ENCODE data around the gene TBC1D30.
A peak's percentile ranks its signal among the peaks of the same experiment; 100 is the strongest.
"Not testable (repeated sequence)": the region's sequence is repeated elsewhere in the genome, so short reads cannot be mapped to it uniquely, and the experiment has no call there.

TBC1D30 gene, protein sequence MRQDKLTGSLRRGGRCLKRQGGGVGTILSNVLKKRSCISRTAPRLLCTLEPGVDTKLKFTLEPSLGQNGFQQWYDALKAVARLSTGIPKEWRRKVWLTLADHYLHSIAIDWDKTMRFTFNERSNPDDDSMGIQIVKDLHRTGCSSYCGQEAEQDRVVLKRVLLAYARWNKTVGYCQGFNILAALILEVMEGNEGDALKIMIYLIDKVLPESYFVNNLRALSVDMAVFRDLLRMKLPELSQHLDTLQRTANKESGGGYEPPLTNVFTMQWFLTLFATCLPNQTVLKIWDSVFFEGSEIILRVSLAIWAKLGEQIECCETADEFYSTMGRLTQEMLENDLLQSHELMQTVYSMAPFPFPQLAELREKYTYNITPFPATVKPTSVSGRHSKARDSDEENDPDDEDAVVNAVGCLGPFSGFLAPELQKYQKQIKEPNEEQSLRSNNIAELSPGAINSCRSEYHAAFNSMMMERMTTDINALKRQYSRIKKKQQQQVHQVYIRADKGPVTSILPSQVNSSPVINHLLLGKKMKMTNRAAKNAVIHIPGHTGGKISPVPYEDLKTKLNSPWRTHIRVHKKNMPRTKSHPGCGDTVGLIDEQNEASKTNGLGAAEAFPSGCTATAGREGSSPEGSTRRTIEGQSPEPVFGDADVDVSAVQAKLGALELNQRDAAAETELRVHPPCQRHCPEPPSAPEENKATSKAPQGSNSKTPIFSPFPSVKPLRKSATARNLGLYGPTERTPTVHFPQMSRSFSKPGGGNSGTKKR

DNA sequence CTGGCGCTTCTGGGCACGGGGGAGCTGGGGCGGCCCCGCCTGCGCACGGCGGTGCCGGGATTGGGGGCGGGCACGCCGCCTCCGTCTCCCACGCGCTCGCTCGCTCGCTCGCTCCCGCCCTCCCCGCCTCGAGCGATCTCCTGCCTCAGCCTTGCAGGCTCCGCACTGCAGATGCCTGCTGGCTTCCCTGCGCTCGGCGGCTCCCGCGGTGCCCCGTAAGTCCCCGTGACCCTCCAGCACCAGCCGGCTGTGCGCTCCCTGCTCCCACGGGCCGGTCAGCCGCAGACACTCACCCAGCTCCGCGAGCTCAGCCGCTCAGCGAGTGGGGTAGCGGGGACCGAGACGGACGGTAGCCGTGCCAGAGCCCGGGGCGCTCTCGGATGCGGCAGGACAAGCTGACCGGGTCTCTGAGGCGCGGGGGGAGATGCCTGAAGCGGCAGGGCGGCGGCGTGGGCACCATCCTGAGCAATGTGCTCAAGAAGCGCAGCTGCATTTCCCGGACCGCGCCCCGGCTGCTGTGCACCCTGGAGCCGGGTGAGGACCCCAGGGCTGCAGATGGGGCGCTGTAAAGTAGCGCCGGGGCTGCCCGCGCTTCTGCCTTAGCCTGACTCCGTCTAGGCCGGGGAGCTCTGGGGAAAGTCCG lies at the start of gene TBC1D30:
TSS of gene TBC1D30 (plus strand) at position 148 of the 643 bp plus-strand sequence. CDS start at position 381, 233 bp downstream.
- DNase-seq (ENCODE audit: low spot score), result peak; percentile 62

DNA sequence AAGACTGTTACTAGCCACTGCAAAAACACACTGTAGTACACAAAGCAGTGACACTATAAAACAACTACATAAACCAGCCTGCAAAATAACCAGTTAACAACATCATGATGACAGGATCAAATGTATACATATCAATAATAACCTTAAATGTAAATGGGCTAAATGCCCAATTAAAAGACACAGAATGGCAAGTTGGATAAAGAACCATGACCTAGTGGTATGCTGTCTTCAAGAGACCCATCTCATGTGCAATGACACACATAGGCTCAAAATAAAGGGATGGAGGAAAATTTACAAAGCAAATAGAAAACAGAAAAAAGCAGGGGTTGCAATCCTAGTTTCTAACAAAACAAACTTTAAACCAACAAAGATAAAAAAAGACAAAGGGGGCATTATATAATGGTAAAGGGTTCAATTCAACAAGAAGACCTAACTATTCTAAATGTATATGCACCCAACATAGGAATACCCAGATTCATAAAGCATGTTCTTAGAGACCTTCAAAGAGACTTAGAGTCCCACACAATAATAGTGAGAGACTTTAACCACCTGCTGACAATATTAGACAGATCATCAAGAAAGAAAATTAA lies 49.2 kb upstream of the TBC1D30 start:
- not testable (repeated sequence) for DNase-seq (ENCODE audit: low spot score)

DNA sequence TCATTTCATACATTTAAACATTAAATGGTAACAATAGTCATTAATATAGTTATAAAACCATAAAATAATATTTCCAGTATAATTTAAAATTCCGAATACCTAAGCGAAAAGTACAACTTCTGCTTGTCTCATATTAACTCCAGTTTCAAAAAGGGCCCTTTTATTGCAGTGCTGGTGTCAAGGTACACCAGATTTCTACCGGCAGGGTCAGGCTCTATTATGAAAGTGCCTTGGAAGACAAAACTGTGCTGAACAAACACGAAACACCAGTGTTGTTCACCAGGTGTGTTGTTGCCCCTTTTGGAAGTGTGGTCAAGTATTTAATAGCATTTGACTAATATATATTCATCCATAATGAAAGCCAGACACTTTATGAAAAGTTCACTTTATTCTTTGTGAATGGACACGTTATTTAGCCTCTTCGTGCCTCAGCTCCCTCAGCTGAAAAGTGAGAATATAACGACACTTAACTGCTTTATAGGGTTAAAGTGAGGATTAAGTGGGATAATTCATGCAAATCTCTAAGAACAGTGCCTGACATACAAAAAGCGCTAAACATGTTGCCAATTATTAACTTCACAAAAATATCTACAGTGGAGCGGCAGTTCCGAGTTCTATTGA lies 45.0 kb upstream of the TBC1D30 start:
- DNase-seq (ENCODE audit: low spot score), result no peak

DNA sequence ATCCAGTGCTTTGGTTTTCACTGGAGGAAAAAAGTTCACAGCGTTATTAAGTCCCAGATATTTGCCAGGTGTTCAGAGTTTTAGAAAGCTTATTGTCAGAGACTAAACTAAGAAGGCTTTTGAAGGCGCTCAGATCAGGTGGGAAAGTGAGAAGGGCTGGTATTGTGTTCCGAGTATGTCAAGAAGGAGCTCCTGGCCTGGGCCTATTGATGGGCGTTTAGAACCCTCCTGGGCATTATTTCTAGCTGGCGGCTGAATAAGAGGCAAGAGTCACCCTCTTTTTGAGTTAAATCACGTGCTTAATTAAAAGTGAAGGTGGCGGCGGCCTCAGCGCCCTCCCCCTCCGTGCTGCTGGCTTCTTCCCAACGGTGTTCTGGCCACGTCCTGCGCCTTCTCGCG lies 44.3 kb upstream of the TBC1D30 start:
- no peak for DNase-seq (ENCODE audit: low spot score)

DNA sequence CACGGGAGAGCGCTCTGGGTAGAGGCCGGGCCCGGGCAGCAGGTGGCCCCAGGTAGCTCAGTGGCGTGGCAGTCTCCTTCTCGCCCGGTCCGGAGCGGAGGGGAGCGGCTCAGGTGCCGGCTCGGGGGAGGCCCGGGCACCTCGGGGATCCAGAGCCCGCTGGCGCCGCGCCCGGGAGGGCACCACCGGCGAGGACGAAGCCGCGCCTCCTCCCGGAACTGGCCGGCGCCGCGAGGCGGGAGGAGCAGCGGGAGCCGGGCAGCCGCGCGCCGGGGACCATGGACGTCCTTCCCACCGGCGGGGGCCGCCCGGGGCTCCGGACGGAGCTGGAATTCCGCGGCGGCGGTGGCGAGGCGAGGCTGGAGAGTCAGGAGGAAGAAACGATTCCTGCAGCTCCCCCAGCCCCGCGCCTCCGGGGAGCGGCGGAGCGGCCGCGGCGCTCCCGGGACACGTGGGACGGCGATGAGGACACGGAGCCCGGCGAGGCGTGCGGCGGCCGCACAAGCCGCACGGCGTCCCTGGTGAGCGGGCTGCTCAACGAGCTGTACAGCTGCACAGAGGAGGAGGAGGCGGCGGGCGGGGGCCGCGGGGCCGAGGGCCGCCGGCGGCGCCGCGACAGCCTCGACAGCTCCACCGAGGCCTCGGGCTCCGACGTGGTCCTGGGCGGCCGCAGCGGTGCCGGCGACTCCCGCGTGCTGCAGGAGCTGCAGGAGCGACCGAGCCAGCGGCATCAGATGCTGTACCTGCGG lies 43.7 kb upstream of the TBC1D30 start:
- DNase-seq (ENCODE audit: low spot score), result no peak

DNA sequence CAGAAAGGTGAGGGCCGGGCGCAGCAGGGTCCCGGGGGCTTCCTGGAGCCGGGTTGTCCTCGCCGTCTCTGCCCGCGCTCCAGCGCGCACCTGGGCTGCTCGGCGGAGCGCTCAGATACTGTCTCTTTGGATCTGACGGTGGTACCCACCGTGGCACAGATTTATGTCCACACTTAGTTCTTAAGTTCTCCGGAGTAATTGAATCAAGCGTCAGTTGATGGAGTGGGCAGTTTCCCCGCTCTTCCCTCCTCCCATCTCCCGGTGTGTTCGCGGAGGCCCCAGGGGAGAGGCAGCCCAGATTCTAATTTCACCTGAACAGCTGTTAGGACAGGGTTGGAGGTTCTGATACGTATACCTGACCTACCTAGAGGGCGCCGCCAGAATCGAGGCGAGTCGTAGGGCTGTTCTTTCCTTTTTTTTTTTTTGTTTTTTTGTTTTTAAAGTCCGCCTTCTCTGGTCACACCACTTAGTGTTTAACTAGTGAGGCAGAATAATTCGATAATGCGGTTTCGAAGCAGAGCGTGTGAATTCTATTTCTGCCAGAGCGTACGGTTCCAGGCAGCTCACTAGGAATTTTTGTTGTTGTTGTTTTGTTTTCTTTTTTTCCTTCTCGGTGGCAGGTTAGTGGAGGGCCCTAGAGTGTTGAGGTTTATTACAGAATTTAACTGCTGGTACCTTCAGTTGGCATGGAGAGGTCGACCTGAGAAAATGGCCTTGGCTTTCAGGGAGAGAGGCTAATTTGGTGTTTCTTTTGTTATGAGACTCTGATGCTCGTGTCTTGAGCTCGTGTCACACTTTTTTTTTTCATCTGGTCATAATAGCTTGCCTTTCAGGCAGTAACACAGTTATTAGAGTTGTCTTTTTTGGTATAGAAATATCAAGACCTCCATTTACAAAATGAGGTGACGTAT lies 42.9 kb upstream of the TBC1D30 start:
- no peak for DNase-seq (ENCODE audit: low spot score)

DNA sequence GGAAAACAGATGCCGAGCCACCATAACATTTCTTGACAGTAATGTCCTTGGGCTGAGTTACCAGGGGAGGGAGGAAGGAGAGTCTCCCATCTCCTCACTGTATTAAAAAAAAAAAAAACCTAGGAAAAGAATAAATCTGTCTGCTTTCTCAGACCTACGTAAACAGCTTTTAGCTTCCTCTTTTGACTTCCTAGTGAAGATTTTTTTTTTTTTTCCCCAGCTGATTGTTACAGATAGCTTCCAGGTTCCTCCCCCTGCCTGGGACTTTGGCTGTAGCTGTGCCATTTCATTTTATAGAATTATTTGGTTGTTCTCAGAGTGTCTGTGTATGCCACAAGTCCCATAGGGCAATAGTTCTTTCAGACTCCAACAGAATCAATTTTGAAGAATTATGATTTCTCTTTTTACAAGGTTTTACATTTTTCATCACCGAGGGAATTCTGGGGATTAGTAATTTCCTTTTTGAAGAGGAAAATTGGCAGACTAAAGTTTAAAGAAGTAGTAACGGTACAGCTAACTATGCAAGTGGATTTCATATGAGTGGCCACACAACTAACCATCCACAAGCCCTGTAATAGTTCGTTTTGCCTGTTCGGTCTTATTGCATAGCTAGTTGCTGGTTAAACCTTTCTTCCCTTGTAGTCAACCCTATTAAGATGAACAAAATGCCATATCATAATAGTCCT lies 42.1 kb upstream of the TBC1D30 start:
- no peak for DNase-seq (ENCODE audit: low spot score)

DNA sequence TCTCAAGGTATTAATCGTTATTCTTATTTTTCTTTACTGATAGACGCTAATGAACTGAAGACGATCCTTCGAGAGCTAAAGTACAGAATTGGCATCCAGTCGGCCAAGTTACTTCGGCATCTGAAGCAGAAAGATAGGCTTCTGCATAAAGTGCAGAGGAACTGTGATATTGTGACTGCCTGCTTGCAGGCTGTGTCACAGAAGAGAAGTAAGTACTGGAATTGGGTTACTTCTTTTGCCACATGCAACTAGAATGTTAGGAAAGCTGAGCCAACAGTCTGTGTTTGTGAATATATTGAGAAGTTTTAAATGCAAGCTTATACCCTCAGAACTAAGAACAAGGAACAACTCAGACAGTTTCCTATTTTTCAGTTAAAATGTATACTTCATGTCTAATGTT lies 38.6 kb upstream of the TBC1D30 start:
- no peak for DNase-seq (ENCODE audit: low spot score)

DNA sequence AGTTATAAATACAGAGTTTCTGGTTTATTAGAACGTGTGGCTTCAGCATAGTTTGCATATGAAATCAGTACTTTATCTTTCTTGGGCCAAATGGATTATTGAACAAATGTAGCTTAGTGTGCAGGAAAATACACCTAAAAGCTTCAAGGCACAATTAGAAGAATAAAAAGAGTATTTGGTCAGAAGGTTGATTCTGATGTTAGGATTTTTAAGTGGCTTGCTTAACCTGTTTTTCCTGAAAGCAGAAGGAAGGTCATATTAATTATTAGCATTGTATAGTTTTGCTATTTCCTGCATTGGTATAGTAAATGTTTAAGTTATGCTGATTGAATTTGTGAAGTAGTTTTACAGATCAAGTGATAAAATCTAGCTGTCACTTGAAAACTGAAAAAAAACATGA lies 34.3 kb upstream of the TBC1D30 start:
- DNase-seq (ENCODE audit: low spot score), result no peak

DNA sequence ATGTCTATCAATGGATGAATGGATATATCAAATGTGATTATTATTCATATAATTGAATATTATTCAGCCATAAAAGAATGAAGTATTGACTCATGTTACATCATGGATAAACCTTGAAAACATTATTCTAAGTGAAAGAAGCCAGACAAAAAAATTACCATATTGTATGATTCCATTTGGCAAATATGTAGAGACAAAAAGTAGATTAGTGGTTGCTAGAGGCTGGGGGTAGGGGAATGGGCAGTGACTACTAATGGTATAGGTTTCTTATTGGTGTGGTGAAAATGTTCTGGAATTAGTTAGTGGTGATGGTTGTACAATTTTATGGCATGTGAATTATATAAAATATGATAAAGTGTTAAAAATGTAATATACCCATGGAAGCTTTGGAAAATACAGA lies 33.4 kb upstream of the TBC1D30 start:
- no peak for DNase-seq (ENCODE audit: low spot score)

DNA sequence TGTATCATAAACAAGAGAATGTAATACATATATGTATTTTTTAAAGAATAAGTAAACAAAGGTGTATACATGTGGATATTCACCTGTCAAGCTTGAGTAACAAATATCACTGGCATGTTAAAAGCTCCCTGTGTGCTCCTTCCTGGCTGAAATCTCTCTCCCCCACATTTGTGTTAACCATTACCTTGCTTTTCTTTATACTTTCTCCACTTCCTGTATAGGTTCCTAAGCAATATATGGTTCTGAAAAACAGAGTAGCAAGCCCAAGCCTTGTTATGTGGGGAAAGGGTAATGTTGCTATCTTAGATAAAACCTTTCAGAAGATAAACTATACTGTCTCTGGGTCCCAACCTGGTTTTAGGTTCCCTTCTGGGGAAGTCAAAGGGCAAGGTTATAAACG lies 32.3 kb upstream of the TBC1D30 start:
- DNase-seq (ENCODE audit: low spot score), result no peak

DNA sequence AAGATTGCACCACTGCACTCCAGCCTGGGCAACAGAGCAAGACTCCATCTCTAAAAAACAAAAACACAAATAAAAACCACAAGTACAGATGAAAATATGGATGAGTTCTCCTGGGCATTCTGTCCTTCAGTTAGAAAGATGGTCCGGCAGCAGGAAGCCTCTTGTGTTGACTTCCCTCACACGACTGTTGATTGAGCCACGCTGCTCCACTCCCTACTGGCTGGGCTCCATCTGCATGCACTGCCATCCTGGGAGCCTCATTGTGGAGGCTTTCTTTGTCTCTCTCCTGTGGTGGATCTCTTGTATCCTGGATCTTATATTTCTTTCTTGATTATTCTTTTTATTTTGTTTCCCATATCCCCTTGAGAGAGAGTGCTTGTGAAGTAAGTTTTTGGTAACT lies 30.8 kb upstream of the TBC1D30 start:
- DNase-seq (ENCODE audit: low spot score), result no peak

DNA sequence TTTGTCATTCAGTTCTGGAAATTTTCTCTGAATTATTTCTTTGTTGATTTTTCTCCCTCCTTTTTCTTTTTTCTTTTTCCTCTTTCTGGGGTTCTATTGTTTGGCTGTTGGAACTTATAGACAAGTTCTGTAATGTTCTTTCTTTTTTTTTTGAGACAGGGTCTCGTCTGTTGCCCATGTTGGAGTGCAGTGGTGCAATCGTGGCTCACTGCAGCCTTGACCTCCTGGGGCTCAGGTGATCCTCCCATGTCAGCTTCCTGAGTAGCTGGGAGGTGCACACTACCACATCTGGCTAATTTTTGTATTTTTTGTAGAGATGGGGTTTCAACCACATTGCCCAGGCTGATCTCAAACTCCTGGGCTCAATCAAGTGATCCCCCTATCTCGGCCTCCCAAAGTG lies 30.1 kb upstream of the TBC1D30 start:
- DNase-seq (ENCODE audit: low spot score), result no peak

DNA sequence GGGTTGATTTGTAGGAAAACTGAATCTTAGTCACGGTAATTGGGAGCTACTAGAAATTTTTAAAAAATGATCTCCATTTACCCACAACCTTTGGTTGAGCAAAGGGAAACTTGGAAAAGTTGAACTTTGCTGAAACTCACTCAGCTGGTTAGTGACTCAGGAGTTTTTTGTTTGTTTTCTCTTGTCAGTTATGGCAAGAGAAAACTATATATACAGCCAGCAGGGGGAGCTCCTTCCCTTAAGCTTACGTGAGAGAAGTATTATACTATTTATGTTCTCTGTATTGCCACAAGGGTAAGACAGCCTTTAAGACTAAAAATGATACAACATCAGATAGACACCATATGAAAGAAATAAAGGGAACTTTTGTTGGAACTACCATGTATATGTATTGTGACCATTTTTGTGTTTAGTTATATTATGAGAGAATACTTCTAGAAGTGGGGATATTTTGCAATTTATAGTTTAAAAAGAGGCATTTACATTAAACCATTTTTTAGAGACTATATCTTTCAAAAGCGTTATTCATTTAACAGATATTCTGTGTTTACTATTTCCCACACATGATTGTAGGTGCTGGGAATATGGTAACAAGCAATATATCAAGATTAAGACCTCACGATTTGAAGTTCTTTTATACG lies 28.1 kb upstream of the TBC1D30 start:
- peak; percentile 68 for DNase-seq (ENCODE audit: low spot score)

DNA sequence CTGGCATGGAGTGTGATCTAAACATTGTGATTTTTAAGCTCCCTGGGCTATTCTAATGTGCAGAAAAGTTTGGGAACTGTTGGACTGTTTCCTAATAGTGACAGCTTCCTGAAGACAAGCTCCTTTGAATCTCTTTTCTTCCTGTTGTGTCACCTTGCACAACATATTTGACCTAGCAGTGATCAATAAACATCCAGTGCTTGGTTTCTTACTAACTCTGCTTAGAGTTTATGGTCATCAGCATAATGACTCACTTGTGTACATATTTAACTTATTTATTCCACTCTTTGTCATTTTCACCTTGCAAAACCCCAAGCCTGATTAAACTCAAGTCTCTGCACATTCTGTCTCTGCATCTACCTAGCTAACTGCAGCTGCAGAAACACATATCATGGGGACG lies 27.3 kb upstream of the TBC1D30 start:
- no peak for DNase-seq (ENCODE audit: low spot score)

DNA sequence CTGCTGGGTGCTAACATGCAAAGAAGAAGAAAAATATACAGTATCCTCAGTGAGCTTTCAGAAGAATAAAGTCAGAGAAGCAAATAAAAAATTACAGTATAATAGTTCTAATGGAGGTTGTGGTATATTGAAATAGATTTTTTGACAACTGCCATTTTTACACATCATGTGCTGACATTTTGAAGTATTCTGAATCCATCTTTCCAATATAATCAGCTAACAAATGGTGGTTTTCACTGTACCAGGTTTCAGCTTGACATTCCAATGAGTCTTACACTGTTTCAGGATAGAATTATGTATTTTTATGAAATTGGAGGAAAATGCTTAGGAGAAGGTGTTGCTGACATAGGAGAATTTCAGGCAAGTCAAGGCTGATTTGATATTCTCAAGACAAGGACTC lies 26.3 kb upstream of the TBC1D30 start:
- no peak for DNase-seq (ENCODE audit: low spot score)

DNA sequence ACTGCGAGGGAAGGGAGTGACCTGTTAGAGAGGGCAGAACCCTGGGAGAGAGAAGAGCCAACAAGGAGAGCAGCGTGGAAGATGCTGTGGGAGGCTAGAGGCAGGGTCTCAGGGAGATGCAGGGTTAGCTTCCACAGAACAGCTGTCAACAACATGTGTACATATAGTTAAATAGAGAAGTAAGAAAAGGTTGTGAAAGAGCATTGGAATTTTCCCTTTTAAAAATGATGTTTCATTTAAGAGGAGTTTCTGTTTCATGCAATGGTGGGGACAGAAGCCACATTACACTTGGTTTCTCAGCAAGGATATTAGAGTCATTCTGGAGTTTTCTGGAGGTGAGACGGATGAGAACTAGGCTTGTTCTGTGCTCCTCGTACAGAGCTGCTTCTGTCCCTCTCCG lies 23.8 kb upstream of the TBC1D30 start:
- no peak for DNase-seq (ENCODE audit: low spot score)

DNA sequence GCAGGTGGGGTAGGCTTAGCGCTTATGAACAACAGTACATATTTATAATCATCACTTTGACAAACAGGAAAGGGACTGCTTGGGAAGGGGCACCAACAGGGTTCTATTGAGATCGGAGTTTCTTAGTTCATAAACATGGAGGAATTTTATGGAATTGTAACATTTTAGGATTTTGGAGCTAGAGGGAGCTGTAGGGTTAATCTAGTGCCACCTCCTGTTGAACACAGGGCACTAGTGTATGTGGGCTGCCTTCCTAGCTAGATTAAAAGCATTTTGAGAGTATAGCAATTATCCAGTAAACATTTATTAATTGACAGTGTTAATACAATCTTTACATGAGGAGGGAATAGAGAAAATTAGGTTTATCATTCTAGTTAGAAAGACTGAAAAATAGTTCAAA lies 23.1 kb upstream of the TBC1D30 start:
- DNase-seq (ENCODE audit: low spot score), result no peak

DNA sequence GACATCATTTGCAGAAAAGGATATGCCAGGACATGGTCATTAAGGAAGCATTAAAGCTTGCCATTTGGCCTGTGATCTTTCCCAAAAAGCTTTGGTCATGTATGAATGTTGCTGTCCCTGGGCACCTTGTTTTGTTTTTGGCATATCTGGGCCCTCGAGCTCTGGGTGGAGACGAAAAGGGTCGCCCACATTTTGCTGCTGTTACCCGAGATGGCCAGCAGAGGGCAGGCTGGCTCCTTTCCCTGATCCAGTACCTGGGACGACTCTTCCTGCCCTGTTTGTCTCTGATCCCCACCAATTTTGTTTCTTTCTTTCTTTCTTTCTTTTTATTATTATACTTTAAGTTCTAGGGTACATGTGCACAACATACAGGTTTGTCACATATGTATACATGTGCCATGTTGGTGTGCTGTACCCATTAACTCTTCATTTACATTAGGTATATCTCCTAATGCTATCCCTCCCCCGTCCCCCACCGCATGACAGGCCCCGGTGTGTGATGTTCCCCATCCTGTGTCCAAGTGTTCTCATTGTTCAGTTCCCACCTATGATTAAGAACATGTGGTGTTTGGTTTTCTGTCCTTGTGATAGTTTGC lies 22.2 kb upstream of the TBC1D30 start:
- DNase-seq (ENCODE audit: low spot score), result not testable (repeated sequence)
